Mucosa of gallbladder (tissue), 1 donor: ENCODE data around the gene CIDEA. TPM values are rescaled to one million over a fixed set of nuclear protein-coding genes. Genes with fewer than 3 reads are reported as not detected.

Experiments used
- DNase-seq: peaks from one replicate; pipeline ENCODE4 v3.0.0-alpha.2; 2020; ENCODE audit warnings: low spot score
- total RNA-seq: library from RNA; stranded (reverse); gene quantifications from one replicate; pipeline ENCODE4 v1.2.1, GENCODE V29; 2021
- donor health status: DM: no; HTN: no; CAD: no.

The CIDEA gene
- total RNA-seq, 1 donor from 2014 or later, result not detected

- peak; percentile 69 for DNase-seq
These were observed 17.4 kb downstream of the CIDEA start for GRCh38 chr18:12271376-12272235.

GRCh38 chr18:12274793-12275192, 20.6 kb downstream of the CIDEA start:
- no peak for DNase-seq

- no peak for DNase-seq
These were observed 22.8 kb downstream of the CIDEA start for GRCh38 chr18:12276736-12277554.

- DNase-seq, result no peak
These were observed 24.1 kb downstream of the CIDEA start for GRCh38 chr18:12278215-12278671.

GRCh38 chr18:12278741-12279682, 24.9 kb downstream of the CIDEA start:
- peak; percentile 76 for DNase-seq

- no peak for DNase-seq
These were observed 25.8 kb downstream of the CIDEA start for GRCh38 chr18:12279781-12280531.

- no peak for DNase-seq
These were observed 27.7 kb downstream of the CIDEA start for GRCh38 chr18:12281861-12282260.

GRCh38 chr18:12282442-12283039, 28.4 kb downstream of the CIDEA start:
- no peak for DNase-seq

- DNase-seq, result no peak
These were observed 29.1 kb downstream of the CIDEA start for GRCh38 chr18:12283256-12283655.

- no peak for DNase-seq
These were observed 29.5 kb downstream of the CIDEA start for GRCh38 chr18:12283666-12284065.

- no peak for DNase-seq
These were observed 33.0 kb downstream of the CIDEA start for GRCh38 chr18:12287131-12287681.

- DNase-seq, result peak; percentile 79
These were observed 33.7 kb downstream of the CIDEA start for GRCh38 chr18:12287684-12288402.

- no peak for DNase-seq
These were observed 34.2 kb downstream of the CIDEA start for GRCh38 chr18:12288403-12288755.

- DNase-seq, result no peak
These were observed 35.9 kb downstream of the CIDEA start for GRCh38 chr18:12290086-12290485.

GRCh38 chr18:12291161-12291560, 37.0 kb downstream of the CIDEA start:
- DNase-seq, result no peak

GRCh38 chr18:12291690-12292089, 37.5 kb downstream of the CIDEA start:
- no peak for DNase-seq

- no peak for DNase-seq
These were observed 39.7 kb downstream of the CIDEA start for GRCh38 chr18:12293831-12294230.

GRCh38 chr18:12295389-12296086, 41.4 kb downstream of the CIDEA start:
- no peak for DNase-seq

- DNase-seq, result no peak
These were observed 41.9 kb downstream of the CIDEA start for GRCh38 chr18:12296087-12296403.
